ENCODE measurements around the gene GRWD1.

DNA sequence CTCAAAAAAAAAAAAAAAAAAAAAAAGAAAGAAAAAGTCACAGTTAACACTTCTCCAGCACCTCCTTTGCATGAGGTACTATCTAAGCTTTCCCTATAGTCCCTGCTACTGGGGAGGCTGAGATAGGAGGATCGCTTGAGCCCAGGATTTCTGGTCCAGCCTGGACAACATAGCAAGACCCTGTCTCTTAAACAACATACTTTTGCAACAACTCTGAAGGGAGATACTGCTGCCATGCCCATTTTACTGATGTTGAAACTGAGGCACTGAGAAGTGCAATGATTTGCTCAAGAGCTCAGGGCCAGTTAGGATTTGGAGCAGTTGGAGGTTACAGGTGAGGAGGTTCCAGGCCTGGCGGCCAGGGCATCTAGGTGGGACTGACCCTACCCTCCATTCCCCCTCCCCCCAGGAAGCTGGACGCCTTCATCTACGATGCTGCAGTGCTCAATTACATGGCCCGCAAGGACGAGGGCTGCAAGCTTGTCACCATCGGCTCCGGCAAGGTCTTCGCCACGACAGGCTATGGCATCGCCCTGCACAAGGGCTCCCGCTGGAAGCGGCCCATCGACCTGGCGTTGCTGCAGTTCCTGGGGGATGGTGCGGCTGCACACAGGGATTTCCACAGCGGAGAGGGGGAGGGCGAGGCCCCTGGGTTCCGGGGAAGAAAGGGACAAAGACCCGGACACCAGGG, 4.3 kb upstream of the GRWD1 start:
- TF ChIP-seq EZH2 (conservative IDR thresholded peaks at IDR 0.05; ENCODE audit: low read depth, low read length): no peak
- TF ChIP-seq FOSL1 (CRISPR knock-in tag; IDR thresholded peaks at IDR 0.05; ENCODE audit: borderline replicate concordance): no peak
- no peak for TF ChIP-seq ZNF841 (CRISPR knock-in tag; IDR thresholded peaks at IDR 0.05; ENCODE audit: borderline replicate concordance)
- no peak for TF ChIP-seq ZNF274 (CRISPR knock-in tag; IDR thresholded peaks at IDR 0.05)
- no peak for TF ChIP-seq ZNF224 (CRISPR knock-in tag; IDR thresholded peaks at IDR 0.05)
- TF ChIP-seq, protein P1, sequence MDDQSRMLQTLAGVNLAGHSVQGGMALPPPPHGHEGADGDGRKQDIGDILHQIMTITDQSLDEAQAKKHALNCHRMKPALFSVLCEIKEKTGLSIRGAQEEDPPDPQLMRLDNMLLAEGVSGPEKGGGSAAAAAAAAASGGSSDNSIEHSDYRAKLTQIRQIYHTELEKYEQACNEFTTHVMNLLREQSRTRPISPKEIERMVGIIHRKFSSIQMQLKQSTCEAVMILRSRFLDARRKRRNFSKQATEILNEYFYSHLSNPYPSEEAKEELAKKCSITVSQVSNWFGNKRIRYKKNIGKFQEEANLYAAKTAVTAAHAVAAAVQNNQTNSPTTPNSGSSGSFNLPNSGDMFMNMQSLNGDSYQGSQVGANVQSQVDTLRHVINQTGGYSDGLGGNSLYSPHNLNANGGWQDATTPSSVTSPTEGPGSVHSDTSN (CRISPR knock-in tag; IDR thresholded peaks at IDR 0.05; ENCODE audit: borderline replicate concordance): no peak
- TF ChIP-seq, protein P2, sequence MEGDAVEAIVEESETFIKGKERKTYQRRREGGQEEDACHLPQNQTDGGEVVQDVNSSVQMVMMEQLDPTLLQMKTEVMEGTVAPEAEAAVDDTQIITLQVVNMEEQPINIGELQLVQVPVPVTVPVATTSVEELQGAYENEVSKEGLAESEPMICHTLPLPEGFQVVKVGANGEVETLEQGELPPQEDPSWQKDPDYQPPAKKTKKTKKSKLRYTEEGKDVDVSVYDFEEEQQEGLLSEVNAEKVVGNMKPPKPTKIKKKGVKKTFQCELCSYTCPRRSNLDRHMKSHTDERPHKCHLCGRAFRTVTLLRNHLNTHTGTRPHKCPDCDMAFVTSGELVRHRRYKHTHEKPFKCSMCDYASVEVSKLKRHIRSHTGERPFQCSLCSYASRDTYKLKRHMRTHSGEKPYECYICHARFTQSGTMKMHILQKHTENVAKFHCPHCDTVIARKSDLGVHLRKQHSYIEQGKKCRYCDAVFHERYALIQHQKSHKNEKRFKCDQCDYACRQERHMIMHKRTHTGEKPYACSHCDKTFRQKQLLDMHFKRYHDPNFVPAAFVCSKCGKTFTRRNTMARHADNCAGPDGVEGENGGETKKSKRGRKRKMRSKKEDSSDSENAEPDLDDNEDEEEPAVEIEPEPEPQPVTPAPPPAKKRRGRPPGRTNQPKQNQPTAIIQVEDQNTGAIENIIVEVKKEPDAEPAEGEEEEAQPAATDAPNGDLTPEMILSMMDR (CRISPR knock-in tag; IDR thresholded peaks at IDR 0.05): no peak
- no peak for TF ChIP-seq FOXP1 (IDR thresholded peaks at IDR 0.05)
- no peak for TF ChIP-seq FOXP1 (CRISPR knock-in tag; IDR thresholded peaks at IDR 0.05)
- no peak for TF ChIP-seq POLR2A (IDR thresholded peaks at IDR 0.05; ENCODE audit: insufficient read depth in 1 of 2, low read depth in 2 of 2, low read length in 2 of 2)
- TF ChIP-seq KDM5A (IDR thresholded peaks at IDR 0.05; ENCODE audit: borderline replicate concordance, low read length): no peak
- no peak for TF ChIP-seq YY1 (IDR thresholded peaks at IDR 0.05; ENCODE audit: insufficient read depth, insufficient replicate concordance, low read depth, low read length)
- no peak for TF ChIP-seq CHD4 (IDR thresholded peaks at IDR 0.05; ENCODE audit: borderline replicate concordance, low read length)
- TF ChIP-seq HNF4G (IDR thresholded peaks at IDR 0.05; ENCODE audit: borderline replicate concordance, low read depth, low read length): no peak
- no peak for TF ChIP-seq HNF4G (CRISPR knock-in tag; IDR thresholded peaks at IDR 0.05; ENCODE audit: borderline replicate concordance, low read depth)

Data from HepG2 (cell line).